Measurements from ENCODE around the gene C20orf96.

DNA sequence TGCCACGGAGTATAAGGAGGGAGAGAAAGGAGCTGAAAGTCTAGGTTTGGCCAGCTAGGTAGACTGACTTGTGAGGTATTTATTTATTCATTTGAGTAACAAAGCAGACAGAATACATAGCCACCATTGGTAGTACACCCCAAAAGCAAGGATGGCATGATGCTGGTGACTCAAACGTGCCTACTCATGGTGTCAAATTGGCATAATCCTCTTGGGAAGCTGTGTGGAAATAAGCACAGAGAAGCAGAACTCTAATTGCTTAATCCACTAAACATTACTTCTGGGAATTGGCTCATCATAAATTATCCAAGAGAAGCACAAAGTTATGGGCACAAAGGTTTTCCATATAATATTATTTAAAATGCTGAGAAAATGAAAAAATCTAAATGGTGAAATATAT is 30.6 kb downstream of the C20orf96 start:
- TF ChIP-seq, protein P1, sequence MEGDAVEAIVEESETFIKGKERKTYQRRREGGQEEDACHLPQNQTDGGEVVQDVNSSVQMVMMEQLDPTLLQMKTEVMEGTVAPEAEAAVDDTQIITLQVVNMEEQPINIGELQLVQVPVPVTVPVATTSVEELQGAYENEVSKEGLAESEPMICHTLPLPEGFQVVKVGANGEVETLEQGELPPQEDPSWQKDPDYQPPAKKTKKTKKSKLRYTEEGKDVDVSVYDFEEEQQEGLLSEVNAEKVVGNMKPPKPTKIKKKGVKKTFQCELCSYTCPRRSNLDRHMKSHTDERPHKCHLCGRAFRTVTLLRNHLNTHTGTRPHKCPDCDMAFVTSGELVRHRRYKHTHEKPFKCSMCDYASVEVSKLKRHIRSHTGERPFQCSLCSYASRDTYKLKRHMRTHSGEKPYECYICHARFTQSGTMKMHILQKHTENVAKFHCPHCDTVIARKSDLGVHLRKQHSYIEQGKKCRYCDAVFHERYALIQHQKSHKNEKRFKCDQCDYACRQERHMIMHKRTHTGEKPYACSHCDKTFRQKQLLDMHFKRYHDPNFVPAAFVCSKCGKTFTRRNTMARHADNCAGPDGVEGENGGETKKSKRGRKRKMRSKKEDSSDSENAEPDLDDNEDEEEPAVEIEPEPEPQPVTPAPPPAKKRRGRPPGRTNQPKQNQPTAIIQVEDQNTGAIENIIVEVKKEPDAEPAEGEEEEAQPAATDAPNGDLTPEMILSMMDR (IDR thresholded peaks at IDR 0.05), result no peak
- TF ChIP-seq POLR2A (IDR thresholded peaks at IDR 0.05), result no peak

Data from thyroid gland (tissue), 4 donors.